ENCODE results near the gene SFTPA1. TPM values are rescaled to one million over a fixed set of nuclear protein-coding genes. Genes with fewer than 3 reads are reported as not detected.

Gene SFTPA1
- total and polyA plus RNA-seq, 2 donors (not counting 1 experiment from before 2014, with no cell fraction given), result not detected

- Mint-ChIP-seq H3K9me3 (ENCODE audit: insufficient read depth) (peaks cover under 1% of the 10 kb centered on the region), H3K4me1 (peaks cover 6% of the 10 kb centered on the region), H3K27ac (no peak overlapping the region), H3K4me3 (no peak overlapping the region), H3K27me3 (peaks cover 3% of the 10 kb centered on the region)
- Histone ChIP-seq H3K36me3 (replicated peaks in 1 of 2; ENCODE audit: control extremely low read depth in 1 of 2, control insufficient read depth in 1 of 2, extremely low read depth in 1 of 2, insufficient read depth in 2 of 2, low read length in 1 of 2) (no peaks in the 10 kb centered on the region), H3K4me2 (replicated peaks; ENCODE audit: low read depth, low read length, poor library complexity, severe bottlenecking) (no peak overlapping the region), H3K9me3 (ENCODE audit: control extremely low read depth in 1 of 3, control insufficient read depth in 2 of 3, insufficient read depth in 1 of 3, low read length in 2 of 3) (no peaks in the 10 kb centered on the region), H3K9ac (ENCODE audit: low read length) (no peak overlapping the region), H3K27me3 (replicated peaks in 1 of 4; ENCODE audit: control extremely low read depth in 1 of 4, control insufficient read depth in 3 of 4, insufficient read depth in 4 of 4, low read length in 3 of 4) (no peaks in the 10 kb centered on the region), H4K20me1 (ENCODE audit: control insufficient read depth, insufficient read depth, low read length, poor library complexity, severe bottlenecking) (no peaks in the 10 kb centered on the region), H3K27ac (ENCODE audit: low read length in 2 of 2) (no peak overlapping the region), H3K4me1 (ENCODE audit: control insufficient read depth in 2 of 2, insufficient read depth in 2 of 2, low read length in 2 of 2) (no peaks in the 10 kb centered on the region), H2AFZ (ENCODE audit: insufficient read depth, low read depth, low read length, poor library complexity, severe bottlenecking) (no peak overlapping the region), H3K4me3 (ENCODE audit: control extremely low read depth in 1 of 5, extremely low read depth in 1 of 5, insufficient read depth in 1 of 5, low read depth in 2 of 5, low read length in 4 of 5) (no peak overlapping the region), H3K79me2 (ENCODE audit: control insufficient read depth, insufficient read depth, low read length) (no peaks in the 10 kb centered on the region)
- no peak for DNase-seq
- no peak for ATAC-seq (ENCODE audit: low read depth)
- intact Hi-C loops (cut with micrococcal nuclease), result no loop called here
- WGBS (ENCODE audit: insufficient coverage), result no CpG with 5 or more reads among the region's 1 CpG
- TF ChIP-seq EZH2 (IDR thresholded peaks at IDR 0.05; ENCODE audit: borderline replicate concordance, insufficient read depth, low read depth, low read length, poor library complexity, severe bottlenecking) (no peak), CTCF (IDR thresholded peaks at IDR 0.05) (no peak)
- ChIA-PET POLR2A (no interaction called here), CTCF (no interaction called here)
Measured at GRCh38 chr10:79604294-79604693, 6.4 kb upstream of the SFTPA1 start.

- Histone ChIP-seq H4K20me1 (ENCODE audit: control insufficient read depth, insufficient read depth, low read length, poor library complexity, severe bottlenecking) (no peaks in the 10 kb centered on the region), H3K79me2 (ENCODE audit: control insufficient read depth, insufficient read depth, low read length) (no peaks in the 10 kb centered on the region), H3K9ac (ENCODE audit: low read length) (no peak overlapping the region), H3K4me1 (ENCODE audit: control insufficient read depth in 2 of 2, insufficient read depth in 2 of 2, low read length in 2 of 2) (no peaks in the 10 kb centered on the region), H2AFZ (ENCODE audit: insufficient read depth, low read depth, low read length, poor library complexity, severe bottlenecking) (no peak overlapping the region), H3K36me3 (replicated peaks in 1 of 2; ENCODE audit: control extremely low read depth in 1 of 2, control insufficient read depth in 1 of 2, extremely low read depth in 1 of 2, insufficient read depth in 2 of 2, low read length in 1 of 2) (no peaks in the 10 kb centered on the region), H3K4me3 (ENCODE audit: control extremely low read depth in 1 of 5, extremely low read depth in 1 of 5, insufficient read depth in 1 of 5, low read depth in 2 of 5, low read length in 4 of 5) (no peak overlapping the region), H3K27me3 (replicated peaks in 1 of 4; ENCODE audit: control extremely low read depth in 1 of 4, control insufficient read depth in 3 of 4, insufficient read depth in 4 of 4, low read length in 3 of 4) (no peaks in the 10 kb centered on the region), H3K9me3 (ENCODE audit: control extremely low read depth in 1 of 3, control insufficient read depth in 2 of 3, insufficient read depth in 1 of 3, low read length in 2 of 3) (no peaks in the 10 kb centered on the region), H3K4me2 (replicated peaks; ENCODE audit: low read depth, low read length, poor library complexity, severe bottlenecking) (no peak overlapping the region), H3K27ac (ENCODE audit: low read length in 2 of 2) (no peak overlapping the region)
- no peak overlapping the region for H3K27ac Mint-ChIP-seq
- CTCF ChIA-PET, result no interaction called here
- peaks cover 6% of the 10 kb centered on the region for H3K4me1 Mint-ChIP-seq
- intact Hi-C loops (cut with micrococcal nuclease), result no loop called here
- H3K4me3 Mint-ChIP-seq, result no peak overlapping the region
- POLR2A ChIA-PET, result no interaction called here
- H3K9me3 Mint-ChIP-seq (ENCODE audit: insufficient read depth), result no peaks in the 10 kb centered on the region
- no peak for TF ChIP-seq EZH2 (IDR thresholded peaks at IDR 0.05; ENCODE audit: borderline replicate concordance, insufficient read depth, low read depth, low read length, poor library complexity, severe bottlenecking)
- no peak for TF ChIP-seq CTCF (IDR thresholded peaks at IDR 0.05)
- DNase-seq (no peak), ATAC-seq (ENCODE audit: low read depth) (no peak)
- H3K27me3 Mint-ChIP-seq, result peaks cover 3% of the 10 kb centered on the region
Measured at GRCh38 chr10:79605308-79605707, 5.4 kb upstream of the SFTPA1 start.
